Colon (tissue), 2 donors: ENCODE results near the gene IFT57.

Experiments
- FAIRE-seq: peaks from 2 replicates; lab custom pipeline; 2012; peaks lifted over from hg19 to GRCh38; lab: Jason Lieb, UNC
- donor health status: control.
- donor health status: control.

Gene IFT57

GRCh38 chr3:108218811-108219210, 3.4 kb downstream of the IFT57 start:
- peak; percentile 57 for FAIRE-seq

DNA sequence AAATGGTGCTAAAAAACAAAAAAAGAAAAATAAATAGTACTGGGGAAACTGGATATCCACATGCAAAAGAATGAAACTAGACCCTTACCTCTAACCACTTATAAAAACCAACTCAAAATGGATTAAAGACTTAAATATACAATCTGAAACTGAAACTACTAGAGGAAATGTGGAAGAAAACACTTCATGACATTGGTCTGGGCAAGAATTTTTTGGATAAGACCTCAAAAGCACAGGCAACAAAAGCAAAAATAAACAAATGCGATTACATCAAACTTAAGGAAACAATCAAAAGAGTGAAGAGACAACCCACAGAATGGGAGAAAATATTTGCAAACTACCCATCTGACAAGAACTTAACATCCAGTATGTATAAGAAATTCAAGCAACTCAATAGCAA, 6.4 kb downstream of the IFT57 start:
- FAIRE-seq = no peak

- FAIRE-seq = no peak
These were observed 12.6 kb downstream of the IFT57 start for GRCh38 chr3:108209579-108209978.

DNA sequence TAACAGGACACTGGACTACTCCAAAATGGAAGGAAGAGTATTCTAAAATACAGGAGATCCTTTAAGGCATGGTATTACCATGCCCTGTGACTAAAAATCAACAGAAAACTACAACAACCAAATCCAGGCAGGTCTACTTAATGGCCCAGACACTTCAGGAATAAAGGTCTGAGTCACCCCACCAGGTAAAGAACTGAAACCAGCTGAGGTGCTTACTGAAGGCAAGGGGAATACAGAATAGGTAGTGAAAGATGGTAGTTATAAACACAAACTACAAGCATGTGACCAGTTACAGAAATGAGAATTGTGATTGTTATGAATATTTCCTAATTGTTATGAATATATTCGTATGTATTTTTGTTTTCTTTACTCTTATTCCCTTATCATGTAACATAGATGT, 13.4 kb downstream of the IFT57 start:
- no peak for FAIRE-seq

GRCh38 chr3:108202834-108203233, 19.4 kb downstream of the IFT57 start:
- no peak for FAIRE-seq

DNA sequence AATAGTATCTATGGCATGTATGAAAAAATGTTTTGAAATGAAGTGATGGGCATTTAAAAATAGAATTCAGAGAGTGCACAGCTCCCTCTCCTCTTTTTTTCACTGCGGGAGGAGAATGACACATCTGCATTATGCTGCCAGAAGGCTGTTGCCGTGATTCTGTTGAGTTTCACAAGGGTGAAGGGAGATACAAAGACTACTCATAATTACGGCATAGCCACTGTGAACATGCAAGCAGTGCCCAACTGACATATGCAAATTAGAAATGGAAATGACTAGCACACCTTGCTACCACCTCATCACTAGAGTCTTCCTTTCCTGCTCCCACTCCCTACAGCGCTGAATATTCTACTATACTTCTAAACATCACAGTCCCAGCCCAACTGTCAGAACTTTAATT, 20.1 kb downstream of the IFT57 start:
- FAIRE-seq = no peak

- FAIRE-seq = no peak
These were observed 21.0 kb downstream of the IFT57 start for GRCh38 chr3:108201258-108201657.

DNA sequence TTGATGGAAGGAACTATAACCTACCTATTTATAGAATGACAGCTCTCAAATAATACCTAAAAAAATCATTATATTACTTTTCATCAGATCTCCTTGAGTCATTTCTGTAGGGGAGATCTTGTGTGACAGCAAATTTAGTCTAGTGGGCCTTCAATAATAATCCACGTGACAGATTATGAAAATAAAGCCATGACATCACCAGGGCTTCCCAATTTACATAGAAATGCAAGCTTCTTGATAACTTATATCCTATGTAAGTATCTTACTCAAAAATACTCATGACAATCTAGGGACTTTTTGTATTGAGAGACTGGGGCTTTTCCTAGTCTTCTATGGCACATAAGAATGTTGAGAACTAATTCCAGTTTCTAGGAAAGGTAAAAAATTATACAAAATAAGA, 21.6 kb downstream of the IFT57 start:
- no peak for FAIRE-seq

GRCh38 chr3:108200024-108200423, 22.2 kb downstream of the IFT57 start:
- no peak for FAIRE-seq

DNA sequence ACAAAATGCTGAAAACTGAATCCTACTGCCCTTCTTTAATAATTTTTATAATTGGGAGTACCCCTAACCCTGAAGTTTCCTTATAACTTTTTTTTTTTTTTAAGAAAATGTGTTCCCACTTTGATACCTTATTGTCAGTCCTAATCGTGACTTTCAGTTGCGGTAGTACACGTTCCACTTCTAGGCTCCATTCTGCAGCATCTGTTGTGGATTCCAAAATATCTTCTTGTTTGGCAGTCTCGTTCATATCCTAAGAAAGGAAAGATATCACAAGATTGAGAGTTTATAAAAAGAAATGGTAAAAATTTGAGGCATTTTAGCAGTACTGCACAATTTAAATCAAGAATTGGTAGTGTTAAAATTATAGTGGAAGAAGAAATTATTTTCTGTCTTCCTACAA, 30.8 kb downstream of the IFT57 start:
- no peak for FAIRE-seq

DNA sequence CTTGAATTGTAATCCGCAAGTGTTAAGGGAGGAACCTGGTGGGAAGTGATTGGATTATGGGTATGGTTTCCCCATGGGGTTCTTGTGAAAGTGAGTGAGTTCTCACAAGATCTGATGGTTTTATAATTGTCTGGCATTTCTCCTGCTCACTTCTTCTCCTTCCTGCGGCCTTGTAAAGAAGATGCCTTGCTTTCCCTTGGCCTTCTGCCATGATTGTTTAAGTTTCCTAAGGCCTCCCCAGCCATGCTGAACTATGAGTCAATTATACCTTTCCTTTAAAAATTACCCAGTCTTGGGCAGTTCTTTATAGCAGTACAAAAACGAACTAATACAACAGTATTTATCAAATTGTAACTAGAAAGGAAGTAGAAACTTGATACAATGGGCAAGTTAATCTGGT, 31.9 kb downstream of the IFT57 start:
- no peak for FAIRE-seq

- no peak for FAIRE-seq
These were observed 32.8 kb downstream of the IFT57 start for GRCh38 chr3:108189440-108189839.

DNA sequence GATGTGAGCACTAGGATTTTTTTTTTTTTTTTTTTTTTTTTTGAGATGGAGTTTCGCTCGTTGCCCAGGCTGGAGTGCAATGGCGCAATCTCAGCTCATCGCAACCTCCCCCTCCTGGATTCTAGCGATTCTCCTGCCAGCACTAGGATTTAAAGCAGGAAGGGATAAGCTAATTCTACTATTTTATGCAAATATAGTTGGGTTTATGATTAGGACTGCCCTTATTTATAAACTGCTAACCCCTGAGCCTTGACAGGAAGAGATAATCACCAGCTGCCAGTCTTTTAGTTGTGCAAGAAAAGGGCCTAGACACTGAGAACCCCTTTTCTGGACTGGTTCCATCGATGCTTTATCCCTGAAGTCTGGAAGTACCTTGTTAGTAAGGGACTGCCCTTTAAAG, 36.7 kb downstream of the IFT57 start:
- no peak for FAIRE-seq

- no peak for FAIRE-seq
These were observed 37.4 kb downstream of the IFT57 start for GRCh38 chr3:108184824-108185223.

DNA sequence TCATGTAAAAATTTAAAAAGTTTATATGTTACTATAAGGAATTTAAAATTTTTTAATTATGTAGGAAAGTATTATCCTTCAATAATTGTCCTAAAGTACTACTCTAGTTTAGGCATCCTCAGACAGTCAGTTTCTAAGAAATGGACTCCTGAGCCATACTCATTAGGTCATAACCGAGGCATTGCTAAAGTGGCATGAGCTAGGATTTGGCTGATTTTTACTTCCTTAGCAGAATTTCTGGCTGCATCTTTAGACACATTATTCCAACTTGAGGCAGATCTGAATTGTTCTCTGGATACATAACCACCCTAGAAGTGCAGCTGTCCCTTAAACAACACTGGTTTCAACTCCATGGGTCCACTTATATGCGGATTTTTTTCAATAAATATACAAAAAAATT, 38.3 kb downstream of the IFT57 start:
- FAIRE-seq = no peak

- no peak for FAIRE-seq
These were observed 39.0 kb downstream of the IFT57 start for GRCh38 chr3:108183181-108183580.

GRCh38 chr3:108182339-108182738, 39.9 kb downstream of the IFT57 start:
- FAIRE-seq = no peak

- no peak for FAIRE-seq
These were observed 41.1 kb downstream of the IFT57 start for GRCh38 chr3:108181172-108181571.

- no peak for FAIRE-seq
These were observed 42.0 kb downstream of the IFT57 start for GRCh38 chr3:108180194-108180593.

GRCh38 chr3:108178676-108179075, 43.5 kb downstream of the IFT57 start:
- FAIRE-seq = no peak

DNA sequence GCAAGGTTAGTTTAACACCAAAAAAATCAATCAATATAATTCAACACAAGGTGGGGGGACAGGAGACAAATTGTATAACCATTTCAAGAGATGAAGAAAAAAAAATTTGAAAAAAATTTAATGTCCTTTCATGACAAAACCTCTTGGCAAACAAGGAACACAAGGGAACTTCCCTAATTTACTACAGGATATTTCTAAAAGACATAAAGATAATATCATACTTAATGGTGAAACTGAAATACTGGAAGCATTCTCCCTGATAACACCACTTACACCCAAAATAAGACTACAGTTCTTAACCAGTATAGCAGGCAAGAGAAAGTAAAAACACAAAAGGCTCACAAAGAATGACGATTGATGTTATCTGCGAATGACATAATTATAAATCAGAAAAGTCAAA, 44.7 kb downstream of the IFT57 start:
- FAIRE-seq = no peak

DNA sequence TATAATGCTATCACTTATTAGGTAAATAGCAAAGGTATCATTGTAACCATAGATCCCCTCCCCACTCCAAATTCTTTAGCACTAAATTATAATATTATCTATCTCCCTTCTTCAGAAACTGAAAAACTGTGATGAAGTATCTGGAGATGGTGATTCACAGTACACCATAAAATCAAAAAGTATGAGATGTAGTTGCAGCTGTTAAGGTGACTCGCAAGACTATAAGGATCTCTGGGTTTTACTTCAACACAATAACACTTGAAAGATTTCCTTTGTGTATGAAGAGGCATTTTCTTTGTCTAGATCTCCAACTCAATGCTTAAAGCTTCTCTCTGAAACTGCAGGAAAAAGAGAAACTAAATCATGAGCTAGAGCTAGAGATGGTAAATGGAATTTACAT, 46.9 kb downstream of the IFT57 start:
- FAIRE-seq = no peak

GRCh38 chr3:108171106-108171505, 51.1 kb downstream of the IFT57 start:
- no peak for FAIRE-seq

- no peak for FAIRE-seq
These were observed 57.8 kb downstream of the IFT57 start for GRCh38 chr3:108164391-108164790.

GRCh38 chr3:108159865-108160264, 62.4 kb downstream of the IFT57 start:
- FAIRE-seq = no peak
